ENCODE measurements around the gene LRCH1. TPM values are rescaled to one million over a fixed set of nuclear protein-coding genes. Genes with fewer than 3 reads are reported as not detected.

LRCH1 gene
- total and polyA plus RNA-seq, 2 of the 13 experiments (the other 11 are each of a cell fraction or from before 2014, with no cell fraction given), result 4.1 to 12.6 TPM

- no peak for TF ChIP-seq ZNF335 (CRISPR knock-in tag; IDR thresholded peaks at IDR 0.05)
- TF ChIP-seq SIN3A (IDR thresholded peaks at IDR 0.05; ENCODE audit: borderline replicate concordance, low read depth, low read length), result peak; percentile 23; the same call in 1 of the 2 replicates
- no peak for TF ChIP-seq HMGA1 (CRISPR knock-in tag; conservative IDR thresholded peaks at IDR 0.05)
- no peak for TF ChIP-seq NRL (CRISPR knock-in tag; IDR thresholded peaks at IDR 0.05; ENCODE audit: borderline replicate concordance)
- peak; percentile 31; the same call in 1 of the 2 replicates for TF ChIP-seq MXD4 (CRISPR knock-in tag; IDR thresholded peaks at IDR 0.05)
- TF ChIP-seq, protein P1, sequence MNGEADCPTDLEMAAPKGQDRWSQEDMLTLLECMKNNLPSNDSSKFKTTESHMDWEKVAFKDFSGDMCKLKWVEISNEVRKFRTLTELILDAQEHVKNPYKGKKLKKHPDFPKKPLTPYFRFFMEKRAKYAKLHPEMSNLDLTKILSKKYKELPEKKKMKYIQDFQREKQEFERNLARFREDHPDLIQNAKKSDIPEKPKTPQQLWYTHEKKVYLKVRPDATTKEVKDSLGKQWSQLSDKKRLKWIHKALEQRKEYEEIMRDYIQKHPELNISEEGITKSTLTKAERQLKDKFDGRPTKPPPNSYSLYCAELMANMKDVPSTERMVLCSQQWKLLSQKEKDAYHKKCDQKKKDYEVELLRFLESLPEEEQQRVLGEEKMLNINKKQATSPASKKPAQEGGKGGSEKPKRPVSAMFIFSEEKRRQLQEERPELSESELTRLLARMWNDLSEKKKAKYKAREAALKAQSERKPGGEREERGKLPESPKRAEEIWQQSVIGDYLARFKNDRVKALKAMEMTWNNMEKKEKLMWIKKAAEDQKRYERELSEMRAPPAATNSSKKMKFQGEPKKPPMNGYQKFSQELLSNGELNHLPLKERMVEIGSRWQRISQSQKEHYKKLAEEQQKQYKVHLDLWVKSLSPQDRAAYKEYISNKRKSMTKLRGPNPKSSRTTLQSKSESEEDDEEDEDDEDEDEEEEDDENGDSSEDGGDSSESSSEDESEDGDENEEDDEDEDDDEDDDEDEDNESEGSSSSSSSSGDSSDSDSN (CRISPR knock-in tag; IDR thresholded peaks at IDR 0.05), result no peak
- no peak for TF ChIP-seq PLRG1 (conservative IDR thresholded peaks at IDR 0.05)
- peak; percentile 87 for TF ChIP-seq ATF3 (CRISPR knock-in tag; IDR thresholded peaks at IDR 0.05)
- peak; percentile 72; the same call in 1 of the 2 replicates for TF ChIP-seq JUNB (CRISPR knock-in tag; IDR thresholded peaks at IDR 0.05; ENCODE audit: borderline replicate concordance)
- peak; percentile 21 for TF ChIP-seq ASH2L (IDR thresholded peaks at IDR 0.05; ENCODE audit: insufficient read length, low read depth, low read length)
- no peak for TF ChIP-seq ZNF281 (CRISPR knock-in tag; IDR thresholded peaks at IDR 0.05; ENCODE audit: borderline replicate concordance)
- no peak for TF ChIP-seq DNMT3B (CRISPR knock-in tag; conservative IDR thresholded peaks at IDR 0.05)
- TF ChIP-seq POLR2A (IDR thresholded peaks at IDR 0.05; ENCODE audit: insufficient read depth in 1 of 2, low read depth in 2 of 2, low read length in 2 of 2), result no peak
- TF ChIP-seq ZNF501 (CRISPR knock-in tag; IDR thresholded peaks at IDR 0.05), result no peak
- peak; percentile 38 for TF ChIP-seq RFX1 (IDR thresholded peaks at IDR 0.05)
- no peak for TF ChIP-seq ETV5 (CRISPR knock-in tag; IDR thresholded peaks at IDR 0.05; ENCODE audit: borderline replicate concordance)
- no peak for TF ChIP-seq DMTF1 (CRISPR knock-in tag; IDR thresholded peaks at IDR 0.05)
- no peak for TF ChIP-seq MYPOP (CRISPR knock-in tag; IDR thresholded peaks at IDR 0.05)
- TF ChIP-seq NR2F2 (IDR thresholded peaks at IDR 0.05; ENCODE audit: borderline replicate concordance, low read depth), result 0 out of 2 replicates have a peak, but pooled peaks have one; percentile 35
- TF ChIP-seq BHLHE40 (IDR thresholded peaks at IDR 0.05; ENCODE audit: low read length), result peak; percentile 85
- TF ChIP-seq RFXAP (CRISPR knock-in tag; IDR thresholded peaks at IDR 0.05; ENCODE audit: borderline replicate concordance), result no peak
Measured at GRCh38 chr13:46687810-46688209, 134.8 kb downstream of the LRCH1 start (continued).

Measured in HepG2 (cell line).